IMR-90 (cell line): ENCODE results near the gene SLC19A1. TPM values are rescaled to one million over a fixed set of nuclear protein-coding genes. Genes with fewer than 3 reads are reported as not detected.

Experiments
- CTCF ChIP-seq: conservative IDR thresholded peaks from 2 replicates; pipeline ENCODE4 v1.5.1; 2012; ENCODE audit warnings: mild to moderate bottlenecking, low read depth, low read length, improper control_type of control experiment
- FOS ChIP-seq: fragments of 150-350 bp; IDR thresholded peaks from 2 replicates; pipeline ENCODE4 v1.6.1; 2016; ENCODE audit warnings: low read depth, low read length
- MAZ ChIP-seq: IDR thresholded peaks from 2 replicates; pipeline ENCODE4 v1.6.1; 2012; ENCODE audit warnings: low read depth, mild to moderate bottlenecking, low read length, improper control_type of control experiment, moderate library complexity, borderline replicate concordance
- SMC3 ChIP-seq: fragments of 150-350 bp; IDR thresholded peaks from 2 replicates; pipeline ENCODE4 v1.6.1; 2016; ENCODE audit warnings: low read depth, mild to moderate bottlenecking, antibody characterized with exemption, low read length, moderate library complexity
- polyA plus RNA-seq, 3 experiments: library from polyadenylated mRNA; depleted of rRNA; stranded (reverse); fragments of >200 nt; gene quantifications; 2 replicates each; pipeline ENCODE4 v1.2.3, GENCODE V29; 2012; ENCODE audit warnings: low replicate concordance in 1 of 3
- total RNA-seq: library from RNA; depleted of rRNA; stranded (reverse); fragments of >200 nt; gene quantifications from 2 replicates; pipeline ENCODE4 v1.2.3, GENCODE V29; 2012

SLC19A1 gene
- total and polyA plus RNA-seq, 2 of the 4 experiments (the other 2 are of a cell fraction): 2.2 to 16.2 TPM

- no peak for TF ChIP-seq SMC3
- TF ChIP-seq FOS: no peak
- TF ChIP-seq CTCF: no peak
- no peak for TF ChIP-seq MAZ
Observed at GRCh38 chr21:45575993-45576837, 34.0 kb upstream of the SLC19A1 start (continued).
